NOMO-1 (cell line): Measurements from ENCODE around the gene ELN.
"Not testable (repeated sequence)": the region's sequence is repeated elsewhere in the genome, so short reads cannot be mapped to it uniquely, and the experiment has no call there.

ENCODE experiments used
- DNase-seq, 2 experiments: peaks; one replicate each; lab custom pipeline; 2025; ENCODE audit not compliant: unreplicated experiment in 2 of 2; lab: John Stamatoyannopoulos, UW

The ELN gene

DNA sequence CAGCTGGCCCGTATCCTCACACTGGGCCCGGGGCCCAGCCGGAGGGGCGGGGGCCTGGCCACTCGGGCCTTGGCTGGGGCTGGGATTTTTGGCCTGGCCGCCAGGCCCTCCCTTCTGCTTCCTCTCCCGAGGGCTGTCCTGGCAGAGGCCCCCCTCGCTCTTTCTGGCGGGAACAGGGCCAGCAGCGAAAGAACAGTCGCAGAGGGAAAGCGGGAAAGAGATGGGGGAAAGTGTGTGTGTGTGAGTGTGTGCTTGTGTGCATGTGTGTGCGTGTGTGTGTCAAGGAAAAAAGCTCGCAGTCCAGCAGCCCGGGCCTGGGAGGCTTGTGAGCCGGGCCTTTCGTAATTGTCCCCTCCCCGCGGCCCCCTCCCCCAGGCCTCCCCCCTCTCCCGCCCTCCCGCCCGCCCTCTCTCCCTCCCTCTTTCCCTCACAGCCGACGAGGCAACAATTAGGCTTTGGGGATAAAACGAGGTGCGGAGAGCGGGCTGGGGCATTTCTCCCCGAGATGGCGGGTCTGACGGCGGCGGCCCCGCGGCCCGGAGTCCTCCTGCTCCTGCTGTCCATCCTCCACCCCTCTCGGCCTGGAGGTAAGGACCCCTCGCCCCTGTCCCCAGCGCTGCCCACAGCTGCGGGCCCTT lies at the start of gene ELN:
Gene ELN, plus strand, starts transcription at position 491 of the 638 bp plus-strand sequence. Its CDS starts 15 bp downstream, at position 506.
- DNase-seq = no peak

- DNase-seq = peak; percentile 89 to 91
Observed at GRCh38 chr7:73978661-73979563, 49.1 kb upstream of the ELN start.

- not testable (repeated sequence) for DNase-seq
Observed at GRCh38 chr7:73979656-73980055, 48.3 kb upstream of the ELN start.

DNA sequence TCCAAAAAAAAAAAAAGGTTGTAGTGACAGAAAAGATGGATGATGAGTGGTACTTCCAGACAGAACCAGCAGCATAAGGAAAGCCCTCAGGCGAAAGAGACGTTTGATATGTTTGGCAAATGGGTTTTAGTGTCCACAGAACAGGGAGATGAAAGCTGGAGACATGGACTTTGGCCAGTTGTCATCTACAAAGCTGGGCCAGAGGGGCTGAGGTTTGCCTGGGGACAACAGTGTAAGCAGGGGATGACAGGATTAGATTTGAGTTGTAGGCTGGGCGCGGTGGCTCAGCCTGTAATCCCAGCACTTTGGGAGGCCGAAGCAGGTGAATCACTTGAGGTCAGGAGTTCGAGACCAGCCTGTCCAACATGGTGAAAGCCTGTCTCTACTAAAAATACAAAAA lies 47.8 kb upstream of the ELN start:
- DNase-seq = no peak

DNA sequence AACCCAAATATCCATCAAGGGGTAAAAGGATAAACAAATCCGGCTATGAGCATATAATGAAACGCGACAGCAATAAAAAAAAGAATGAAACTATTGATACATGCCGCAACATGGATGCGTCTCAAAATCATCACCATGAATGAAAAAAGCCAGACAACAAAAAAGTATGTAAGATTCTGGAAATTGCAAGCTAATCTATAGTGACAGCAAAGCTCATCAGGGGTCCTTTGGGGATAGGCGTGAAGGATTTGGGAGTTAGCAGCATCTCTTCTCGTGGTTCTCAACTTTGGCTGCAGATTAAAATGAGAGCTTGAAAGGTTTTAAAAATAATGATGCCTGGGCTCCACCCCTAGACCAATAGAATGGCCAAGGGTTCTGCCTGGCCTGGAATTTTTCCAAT lies 46.0 kb upstream of the ELN start:
- DNase-seq = no peak

DNA sequence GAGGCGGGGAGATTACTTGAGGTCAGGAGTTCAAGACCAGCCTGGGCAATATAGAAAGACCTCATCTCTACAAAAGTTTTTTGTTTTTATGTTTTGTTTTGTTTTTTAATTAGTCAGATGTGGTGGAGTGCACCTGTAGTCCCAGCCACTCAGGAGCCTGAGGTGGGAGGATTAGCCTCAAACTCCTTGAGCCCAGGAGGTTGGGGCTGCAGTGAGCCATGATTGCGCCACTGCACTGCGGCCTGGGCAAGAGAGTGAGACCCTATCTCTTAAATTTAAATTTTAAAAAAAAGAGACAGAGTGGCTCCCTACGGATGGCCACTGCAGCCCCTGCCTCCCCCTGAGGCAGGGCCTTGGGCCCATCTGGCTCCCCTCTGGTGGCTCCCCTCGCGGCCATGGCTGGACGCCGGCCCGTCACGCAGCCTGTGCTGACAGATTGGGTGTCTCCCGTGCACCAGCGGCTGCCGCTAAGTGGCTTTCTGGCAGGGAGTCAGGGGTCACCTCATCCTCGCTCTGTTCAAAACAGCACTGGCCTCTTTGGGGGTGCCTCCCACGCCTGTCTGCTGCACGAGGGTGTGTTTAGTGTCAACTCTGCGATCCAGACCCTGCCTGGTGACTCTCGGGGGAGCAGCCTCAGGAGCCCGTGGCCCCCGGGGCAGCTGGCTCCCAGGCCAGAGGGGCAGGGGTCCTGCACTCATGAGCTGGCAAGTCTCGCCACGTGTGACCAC lies 44.4 kb upstream of the ELN start:
- no peak for DNase-seq

DNA sequence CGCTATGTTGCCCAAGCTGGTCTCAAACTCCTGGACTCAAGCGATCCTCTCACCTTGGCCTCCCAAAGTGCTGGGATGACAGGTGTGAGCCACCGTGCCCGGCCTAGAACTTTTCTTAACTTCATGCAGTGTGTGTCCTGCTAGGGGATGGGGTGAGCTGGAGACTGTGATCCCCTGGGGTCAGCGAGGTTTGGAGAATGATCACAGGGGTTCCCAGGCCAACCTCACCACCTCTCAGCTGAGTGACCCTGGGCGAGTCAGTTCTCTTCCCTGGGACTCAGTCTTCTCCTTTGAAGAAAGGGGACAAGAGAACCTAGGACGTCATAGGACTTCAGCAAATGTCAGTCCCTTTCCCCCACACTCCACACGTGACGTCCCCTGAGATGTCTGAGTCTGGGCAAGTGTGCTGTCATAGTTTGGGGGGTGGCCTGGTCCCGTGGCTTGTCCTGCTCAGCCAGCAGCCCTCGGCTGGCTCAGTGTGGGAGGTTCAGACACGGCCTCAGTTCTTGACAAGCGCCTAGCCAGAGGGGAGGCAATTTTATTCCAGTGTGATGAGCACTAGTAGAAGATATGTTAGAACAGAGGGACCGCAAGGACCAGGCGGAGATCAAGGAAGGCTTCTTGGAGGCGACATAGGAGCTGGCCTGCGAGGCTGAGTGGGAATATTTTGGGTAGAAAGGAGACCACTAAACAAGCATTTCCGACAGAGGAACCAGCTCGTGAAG lies 43.3 kb upstream of the ELN start:
- DNase-seq = no peak

DNA sequence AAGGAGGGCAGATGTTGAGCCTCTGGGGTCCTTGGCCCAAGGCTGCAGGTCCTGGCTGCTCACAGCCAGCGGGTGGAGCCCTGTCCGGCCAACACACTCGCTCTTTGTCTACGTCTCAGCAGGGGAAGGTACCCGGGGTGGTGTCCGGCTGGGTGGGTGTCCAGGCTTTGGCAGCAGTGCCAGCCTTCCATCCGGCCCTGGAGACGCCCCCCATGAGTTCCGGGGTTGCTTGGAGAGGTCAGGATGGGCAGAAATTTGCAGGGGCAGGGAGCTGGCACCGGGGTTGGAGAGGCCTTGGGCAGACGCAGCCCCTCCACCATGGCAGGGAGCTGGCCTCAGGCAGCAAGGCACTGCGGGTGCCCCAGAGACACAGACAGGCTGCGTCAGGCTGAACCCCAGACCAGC lies 42.2 kb upstream of the ELN start:
- no peak for DNase-seq

- no peak for DNase-seq
Observed at GRCh38 chr7:73986158-73986631, 41.8 kb upstream of the ELN start.

- DNase-seq = no peak
Observed at GRCh38 chr7:73987298-73987697, 40.7 kb upstream of the ELN start.

DNA sequence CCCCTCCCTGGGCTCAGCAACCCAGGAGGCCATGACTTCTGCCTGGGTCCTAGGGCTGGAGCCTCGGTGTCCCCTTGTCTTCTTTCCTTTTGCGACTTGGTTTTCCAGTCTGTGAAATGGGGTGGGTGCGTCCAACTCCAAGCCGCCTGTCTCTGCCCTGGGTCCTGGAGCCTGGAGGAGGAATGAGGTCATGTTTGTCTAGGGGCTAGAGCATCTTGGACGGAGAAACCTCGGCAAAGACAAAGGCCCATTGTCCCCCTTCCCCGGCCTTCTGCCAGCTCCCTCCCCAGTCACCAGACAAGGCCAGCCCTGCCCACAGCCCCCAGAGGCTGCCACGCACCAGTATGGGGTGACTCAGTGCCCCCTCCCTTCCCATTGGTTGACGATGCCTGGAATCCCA lies 39.8 kb upstream of the ELN start:
- no peak for DNase-seq

DNA sequence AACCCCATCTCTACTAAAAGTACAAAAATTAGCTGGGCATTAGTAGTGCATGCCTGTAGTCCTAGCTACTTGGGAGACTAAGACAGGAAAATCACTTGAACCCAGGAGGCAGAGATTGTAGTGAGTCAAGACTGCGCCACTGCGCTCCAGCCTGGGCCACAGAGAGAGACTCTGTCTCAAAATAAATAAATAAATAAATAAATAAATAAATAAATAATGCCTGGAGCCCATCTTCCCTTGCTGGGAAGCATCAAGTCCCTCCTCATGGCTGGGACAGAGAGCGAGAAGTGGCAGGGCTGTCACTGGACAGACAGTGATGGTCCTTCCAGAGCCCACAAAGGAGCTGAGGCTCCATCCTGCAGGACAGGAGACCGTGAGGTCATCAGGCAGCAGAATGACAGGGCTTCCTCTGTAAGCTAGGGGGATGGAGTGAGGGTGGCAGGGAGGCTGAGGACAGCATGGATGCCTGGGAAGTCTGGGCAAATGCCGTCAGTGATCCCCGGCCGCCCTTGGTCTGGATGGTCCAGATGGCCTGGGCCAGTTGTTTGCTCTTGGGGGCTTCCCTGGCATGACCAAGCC lies 36.4 kb upstream of the ELN start:
- no peak for DNase-seq

DNA sequence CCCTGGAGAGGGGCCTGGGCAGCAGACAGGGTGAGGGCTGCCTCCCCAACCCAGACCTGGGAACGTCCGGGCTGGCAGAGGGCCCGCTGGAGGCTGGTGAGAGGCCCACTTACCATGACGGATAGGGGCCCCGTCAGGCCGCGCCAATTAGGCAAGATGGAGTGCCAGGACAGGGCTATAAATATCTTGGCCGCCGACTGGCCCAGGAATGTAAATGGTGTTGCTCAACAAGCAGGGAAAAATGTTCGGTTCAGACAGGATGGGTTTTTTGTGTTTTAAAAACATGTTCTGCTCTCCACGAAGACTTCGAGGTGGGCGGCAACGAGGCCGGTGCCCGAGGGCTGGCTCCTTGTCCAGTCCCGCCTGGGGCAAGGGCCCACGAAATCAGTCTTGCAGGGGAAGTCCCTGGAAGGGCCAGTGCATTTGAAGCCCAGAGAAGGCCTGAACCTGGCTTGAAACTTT lies 35.8 kb upstream of the ELN start:
- no peak for DNase-seq

- DNase-seq = no peak
Observed at GRCh38 chr7:73994023-73994422, 34.0 kb upstream of the ELN start.

DNA sequence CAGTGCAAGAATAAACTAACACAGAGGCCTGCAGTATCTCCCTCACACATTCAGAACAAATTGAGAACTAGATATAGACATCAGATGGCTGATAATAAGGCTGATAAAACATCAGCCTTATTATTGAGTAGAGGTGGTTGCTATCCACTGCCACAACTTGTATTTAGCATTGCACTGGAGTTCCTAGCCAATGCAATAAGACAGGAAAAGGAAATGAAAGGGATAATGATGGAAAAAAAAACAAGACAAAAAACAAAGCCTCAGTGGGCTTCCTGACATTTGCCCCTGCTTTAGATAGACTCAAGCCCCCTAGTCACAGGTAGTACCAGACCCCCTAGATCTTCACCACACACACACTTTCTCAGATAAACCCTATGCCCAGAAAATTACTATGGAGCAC lies 33.2 kb upstream of the ELN start:
- DNase-seq = no peak

DNA sequence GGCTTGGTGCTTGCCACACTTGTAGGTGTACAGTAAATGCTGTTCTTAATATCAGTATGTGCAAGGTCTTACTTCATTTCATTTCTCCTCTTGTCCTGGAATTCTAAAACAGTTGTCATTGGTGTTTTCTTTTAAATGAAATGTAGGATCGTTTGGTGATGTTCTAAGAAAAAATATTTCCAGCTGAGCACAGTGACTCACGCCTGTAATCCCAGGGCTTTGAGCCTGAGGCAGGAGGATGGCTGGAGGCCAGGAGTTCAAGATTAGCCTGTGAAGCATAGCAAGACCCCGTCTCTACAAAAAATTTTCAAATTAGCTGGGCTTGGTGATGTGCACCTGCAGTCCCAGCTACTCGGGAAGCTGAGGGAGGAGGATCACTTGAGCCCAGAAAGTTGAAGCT lies 32.6 kb upstream of the ELN start:
- DNase-seq = no peak

DNA sequence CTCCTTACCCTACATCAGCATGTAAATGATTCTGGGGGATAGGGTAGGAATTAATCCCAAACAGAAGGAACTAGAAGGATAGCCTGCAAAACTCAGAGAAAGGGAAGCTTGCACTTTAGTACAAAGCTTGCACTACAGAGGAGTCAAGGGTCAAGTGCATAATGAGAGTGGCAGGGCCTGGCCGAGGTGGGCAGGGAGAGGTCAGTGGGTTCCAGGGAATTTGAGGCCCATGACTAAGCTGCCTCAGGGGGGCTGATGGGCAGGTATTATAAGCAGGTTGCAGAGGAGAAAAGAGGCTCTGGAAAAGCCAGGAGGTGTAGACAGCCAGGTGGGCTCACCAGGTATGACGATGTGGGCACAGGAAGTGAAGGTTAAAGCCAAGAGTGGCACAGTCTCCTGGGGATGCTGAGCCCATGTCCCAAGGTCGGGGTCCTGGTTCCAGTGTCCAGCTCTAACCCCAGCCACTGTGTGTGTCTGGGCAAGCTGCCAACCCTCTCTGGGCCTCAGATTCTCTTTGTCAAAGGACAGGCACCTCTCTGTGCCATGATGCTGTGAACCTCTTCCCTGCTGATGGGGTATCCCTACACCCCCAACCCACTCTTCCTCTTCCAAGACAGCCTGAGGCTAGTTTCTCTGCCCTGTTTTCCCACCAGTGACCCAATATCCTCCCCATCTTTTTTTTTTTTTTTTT lies 32.0 kb upstream of the ELN start:
- no peak for DNase-seq

- DNase-seq = no peak
Observed at GRCh38 chr7:73997056-73997455, 30.9 kb upstream of the ELN start.

DNA sequence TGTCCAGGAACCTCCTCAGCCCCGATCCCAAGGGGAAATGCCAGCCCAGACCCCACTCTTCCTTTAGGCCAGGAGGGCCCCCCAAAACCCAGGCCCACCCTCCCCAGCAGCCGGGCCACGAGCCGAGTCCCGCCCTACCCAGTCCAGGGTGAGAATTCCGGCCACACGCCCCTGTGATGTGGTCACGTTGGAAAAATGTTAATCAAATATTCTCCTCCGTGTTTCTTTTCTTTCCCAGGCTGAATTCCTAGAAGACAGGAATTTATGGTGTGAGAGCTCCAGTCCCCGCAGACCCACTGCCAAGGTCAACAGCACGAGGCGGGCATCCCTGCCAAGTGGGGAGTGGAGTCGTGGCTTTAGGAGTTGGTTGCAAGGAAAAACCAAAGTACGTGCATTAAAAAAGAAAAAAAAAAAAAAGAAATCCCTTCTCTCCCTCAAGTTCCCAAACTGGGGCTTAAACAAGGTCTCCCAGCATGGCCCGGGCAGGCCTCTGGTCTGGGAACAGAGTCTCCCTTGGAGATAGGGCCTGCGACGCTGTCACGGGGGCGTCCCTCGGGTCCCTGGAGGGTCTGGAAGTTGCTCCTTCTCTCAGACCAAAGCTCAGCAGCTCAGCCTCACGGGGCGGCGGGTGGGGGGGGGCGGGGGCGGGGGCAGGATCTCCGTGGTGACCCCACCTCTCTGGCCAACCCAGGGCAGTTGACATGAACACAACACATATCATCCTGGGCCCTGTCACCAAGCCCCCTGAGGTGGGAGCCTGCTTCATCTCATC lies 28.1 kb upstream of the ELN start:
- no peak for DNase-seq
